Vagina (tissue), 2 donors: ENCODE results near the gene ECM1.

Source experiments
- POLR2A ChIP-seq, 2 donors: fragments of 450-650 bp; IDR thresholded peaks; one replicate each; pipeline ENCODE4 v1.6.1; 2017; ENCODE audit warnings: antibody characterized with exemption in 2 of 2, mild to moderate bottlenecking in 2 of 2, moderate library complexity in 2 of 2
- TF ChIP-seq, protein P1 (sequence below), 3 experiments: fragments of 450-650 bp in 2 of 3; fragments of 200-600 bp in 1 of 3; sonication (generic) in 1 of 3; IDR thresholded peaks; one replicate each; pipeline ENCODE4 v1.5.1; 2017 to 2019; ENCODE audit warnings: antibody characterized with exemption in 3 of 3, mild to moderate bottlenecking in 2 of 3, moderate library complexity in 2 of 3

GRCh38 chr1:150493175-150493574 is 14.7 kb upstream of the ECM1 start:
- TF ChIP-seq, protein P1, sequence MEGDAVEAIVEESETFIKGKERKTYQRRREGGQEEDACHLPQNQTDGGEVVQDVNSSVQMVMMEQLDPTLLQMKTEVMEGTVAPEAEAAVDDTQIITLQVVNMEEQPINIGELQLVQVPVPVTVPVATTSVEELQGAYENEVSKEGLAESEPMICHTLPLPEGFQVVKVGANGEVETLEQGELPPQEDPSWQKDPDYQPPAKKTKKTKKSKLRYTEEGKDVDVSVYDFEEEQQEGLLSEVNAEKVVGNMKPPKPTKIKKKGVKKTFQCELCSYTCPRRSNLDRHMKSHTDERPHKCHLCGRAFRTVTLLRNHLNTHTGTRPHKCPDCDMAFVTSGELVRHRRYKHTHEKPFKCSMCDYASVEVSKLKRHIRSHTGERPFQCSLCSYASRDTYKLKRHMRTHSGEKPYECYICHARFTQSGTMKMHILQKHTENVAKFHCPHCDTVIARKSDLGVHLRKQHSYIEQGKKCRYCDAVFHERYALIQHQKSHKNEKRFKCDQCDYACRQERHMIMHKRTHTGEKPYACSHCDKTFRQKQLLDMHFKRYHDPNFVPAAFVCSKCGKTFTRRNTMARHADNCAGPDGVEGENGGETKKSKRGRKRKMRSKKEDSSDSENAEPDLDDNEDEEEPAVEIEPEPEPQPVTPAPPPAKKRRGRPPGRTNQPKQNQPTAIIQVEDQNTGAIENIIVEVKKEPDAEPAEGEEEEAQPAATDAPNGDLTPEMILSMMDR (IDR thresholded peaks at IDR 0.05): no peak
- no peak for TF ChIP-seq POLR2A (IDR thresholded peaks at IDR 0.05)
